ENCODE data around the gene EXOC3L4.

Gene EXOC3L4

DNA sequence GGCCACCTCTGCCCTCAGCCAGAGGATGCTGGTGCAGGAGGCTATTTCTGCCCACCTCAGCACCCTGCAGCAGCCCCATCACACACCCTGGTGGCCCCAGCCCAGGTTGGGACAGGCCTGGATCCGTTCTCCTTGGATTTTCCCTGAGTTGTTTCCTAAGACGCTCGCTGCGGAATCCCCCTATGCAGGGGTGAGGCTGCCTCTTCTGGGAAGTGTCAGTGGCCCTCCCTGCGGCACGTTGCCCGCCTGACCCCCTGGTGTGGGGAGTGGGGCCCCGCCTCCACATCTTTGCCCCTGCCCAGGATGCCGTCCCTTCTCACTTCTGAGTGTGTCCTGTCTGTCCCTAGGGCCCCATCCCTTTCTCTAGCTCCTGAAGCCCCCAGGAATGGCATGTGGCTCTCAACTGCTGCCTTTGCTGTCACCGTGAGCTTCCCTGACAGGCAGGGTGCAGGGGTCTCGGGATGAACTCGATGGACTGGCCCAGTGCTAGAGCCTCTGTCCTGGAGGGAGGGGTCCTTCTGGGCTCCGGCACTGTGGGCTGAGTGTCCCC, 594 bp upstream of the EXOC3L4 start:
- DNase-seq = no peak

GRCh38 chr14:103095210-103095778, 769 bp downstream of the EXOC3L4 start:
- DNase-seq = no peak

GRCh38 chr14:103096387-103096786, 1.9 kb downstream of the EXOC3L4 start:
- DNase-seq = no peak

DNA sequence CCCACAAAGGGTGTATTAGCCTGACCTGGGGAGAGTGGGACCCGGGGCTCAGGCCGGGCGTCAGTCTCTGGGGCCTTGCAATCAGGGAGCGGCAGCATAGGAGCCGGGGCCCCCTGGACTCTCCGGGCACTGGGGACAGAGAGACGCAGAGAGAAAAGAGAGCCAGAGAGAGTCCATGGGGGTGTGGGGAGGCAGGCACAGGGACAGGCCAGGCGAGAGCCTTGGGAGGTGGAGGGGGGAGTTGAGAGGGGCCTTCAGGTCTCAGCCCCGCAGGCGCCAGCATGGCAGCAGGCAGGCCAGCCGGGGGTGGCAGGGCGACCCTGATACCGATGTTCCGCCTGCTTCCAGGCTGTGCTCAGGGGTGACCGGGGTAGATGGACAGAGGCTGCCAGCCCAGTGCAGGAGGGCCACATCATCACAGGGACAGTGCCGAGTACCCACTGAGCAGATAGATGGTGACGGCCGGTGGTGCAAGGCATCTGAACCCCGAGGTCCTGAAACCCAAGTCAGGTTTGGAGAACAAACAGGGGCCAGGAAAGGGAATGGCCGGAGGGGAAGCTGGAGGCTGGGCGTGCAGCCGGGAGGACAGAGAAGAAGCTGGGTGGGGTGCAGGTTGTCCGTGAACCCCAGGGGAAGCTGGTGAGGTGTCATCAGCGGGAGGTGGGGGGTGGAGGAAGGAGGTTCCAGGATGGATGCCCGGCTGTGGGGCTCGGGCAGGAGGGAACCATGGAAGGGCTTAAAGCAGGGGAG, 2.9 kb downstream of the EXOC3L4 start:
- DNase-seq = no peak

GRCh38 chr14:103097994-103098957, 3.8 kb downstream of the EXOC3L4 start:
- DNase-seq = no peak

DNA sequence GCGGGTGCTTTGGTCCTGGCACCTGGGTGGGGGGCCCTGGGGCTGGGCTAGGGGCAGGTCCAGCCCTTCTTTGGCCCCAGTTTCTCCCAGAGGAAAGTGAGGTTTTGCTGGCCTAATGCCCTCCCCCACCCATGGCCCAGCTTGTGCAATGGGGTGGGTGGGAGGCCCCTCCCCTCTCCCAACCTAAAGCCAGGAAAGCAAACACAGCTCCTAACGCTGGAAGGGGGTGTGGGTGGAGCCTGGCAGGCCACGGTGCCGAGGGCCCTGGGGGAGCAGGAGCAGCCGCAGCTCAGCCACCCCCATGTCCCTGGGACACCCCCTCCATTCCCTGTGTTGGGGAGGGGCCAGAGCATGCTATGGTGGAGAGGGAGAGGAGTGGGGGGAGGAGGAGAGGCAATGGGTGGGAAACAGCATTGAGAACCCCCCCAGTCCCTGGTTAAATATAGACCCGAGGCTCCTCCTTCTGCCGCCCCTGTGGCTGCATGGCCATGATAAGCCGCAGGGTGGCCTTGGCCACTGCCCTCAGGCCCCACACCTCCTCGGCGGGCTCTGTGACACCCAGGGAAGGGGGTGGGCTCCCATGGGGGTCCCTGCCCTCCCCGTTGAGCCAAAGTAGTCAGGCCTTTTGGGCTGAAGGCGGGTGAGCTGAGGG, 4.7 kb downstream of the EXOC3L4 start:
- no peak for DNase-seq

DNA sequence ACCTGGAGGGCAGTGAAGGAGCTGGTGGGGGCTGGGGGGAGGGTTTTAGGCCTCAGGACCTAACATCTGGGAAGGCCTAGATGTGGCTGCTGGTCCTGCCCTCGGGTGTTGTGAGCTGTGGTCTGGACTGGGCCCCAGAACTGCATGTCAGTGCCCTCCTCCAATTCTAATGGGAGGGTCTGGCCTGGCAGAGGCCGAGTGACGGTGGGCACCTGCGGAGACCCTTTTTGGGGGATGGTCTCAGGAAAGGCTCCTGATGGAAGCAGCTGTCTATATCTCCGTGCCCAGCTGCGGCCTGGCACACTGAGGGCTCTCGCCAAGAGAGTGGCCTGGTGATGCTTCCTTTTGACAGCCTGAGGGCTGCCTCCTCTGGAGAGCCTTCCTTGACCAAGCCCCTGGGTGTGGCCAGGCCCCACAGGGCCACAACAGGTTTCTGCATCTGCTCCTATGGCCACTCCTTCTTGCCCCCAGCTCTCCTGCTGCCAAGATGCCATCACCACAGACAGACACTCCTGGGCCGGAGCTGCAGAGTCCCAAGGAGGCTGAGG, 5.3 kb downstream of the EXOC3L4 start:
- no peak for DNase-seq

DNA sequence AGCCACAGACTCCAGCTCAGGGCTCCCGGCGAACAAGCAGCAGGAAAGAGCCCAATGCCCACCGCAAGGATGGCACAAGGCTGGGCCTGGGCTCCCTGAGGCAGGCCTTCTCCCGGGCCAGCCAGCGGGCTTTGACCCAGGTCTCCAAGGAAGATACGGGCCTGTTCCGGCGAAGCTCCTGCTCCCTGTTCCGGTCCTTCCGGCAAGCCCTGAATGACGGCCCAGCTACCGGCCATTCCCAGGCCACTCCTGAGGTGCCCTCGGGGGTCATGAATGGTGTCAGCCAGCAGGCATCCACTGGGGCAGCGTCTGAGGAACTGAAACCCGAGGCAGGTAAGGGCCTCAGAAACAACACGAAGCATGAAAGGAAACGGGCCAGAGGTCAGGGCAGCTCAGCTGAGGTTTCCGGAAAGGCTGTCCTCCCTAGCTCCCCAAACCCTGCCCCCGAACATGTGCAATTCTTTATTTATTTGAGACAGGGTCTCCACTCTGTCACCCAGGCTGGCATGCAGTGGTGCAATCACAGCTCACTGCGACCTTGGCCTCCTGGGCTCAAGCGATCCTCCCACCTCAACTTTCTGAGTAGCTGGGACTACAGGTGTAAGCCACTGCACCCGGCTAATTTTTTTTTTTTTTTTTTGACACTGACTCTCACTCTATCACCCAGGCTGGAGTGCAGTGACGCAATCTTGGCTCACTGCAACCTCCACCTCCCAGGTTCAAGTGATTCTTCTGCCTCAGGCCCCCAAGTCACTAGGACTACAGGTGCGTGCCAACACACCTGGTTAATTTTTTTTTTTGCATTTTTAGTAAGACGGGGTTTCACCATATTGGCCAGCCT, 6.0 kb downstream of the EXOC3L4 start:
- DNase-seq = no peak

- no peak for DNase-seq
These were observed 6.9 kb downstream of the EXOC3L4 start for GRCh38 chr14:103101257-103101962.

- DNase-seq = no peak
These were observed 7.6 kb downstream of the EXOC3L4 start for GRCh38 chr14:103101963-103102688.

DNA sequence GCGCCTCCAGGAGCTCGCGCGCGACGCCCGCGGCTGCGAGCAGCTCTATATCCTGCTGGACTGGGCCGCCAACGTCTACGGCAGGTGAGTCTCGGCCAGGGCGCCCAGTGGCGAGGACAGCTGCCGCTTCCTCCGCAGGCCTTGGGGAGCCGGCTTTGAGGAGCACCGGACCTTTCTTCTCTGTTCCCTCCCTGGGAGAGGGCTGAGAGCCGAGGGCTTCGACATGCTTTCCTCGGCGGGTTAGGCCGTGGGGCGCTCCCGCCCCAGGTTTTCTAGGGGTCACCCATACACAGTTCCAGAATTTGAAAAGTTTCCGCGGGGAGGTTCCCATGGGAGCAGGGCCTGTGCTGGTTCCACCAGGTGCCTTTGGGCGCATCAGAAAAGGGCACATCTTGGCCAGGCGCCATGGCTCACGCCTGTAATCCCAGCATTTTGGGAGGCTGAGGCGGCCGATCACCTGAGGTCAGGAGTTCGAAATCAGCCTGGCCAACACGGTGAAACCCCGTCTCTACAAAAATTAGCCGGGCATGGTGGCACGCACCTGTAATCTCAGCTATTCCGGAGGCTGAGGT, 8.2 kb downstream of the EXOC3L4 start:
- DNase-seq = no peak

GRCh38 chr14:103103461-103104388, 9.2 kb downstream of the EXOC3L4 start:
- no peak for DNase-seq

GRCh38 chr14:103104389-103104653, 9.8 kb downstream of the EXOC3L4 start:
- DNase-seq = no peak

- peak; percentile 72 for DNase-seq
These were observed 10.3 kb downstream of the EXOC3L4 start for GRCh38 chr14:103104654-103105452.

GRCh38 chr14:103105580-103106150, 11.1 kb downstream of the EXOC3L4 start:
- DNase-seq = peak; percentile 13

- DNase-seq = no peak
These were observed 12.9 kb downstream of the EXOC3L4 start for GRCh38 chr14:103107455-103107854.

DNA sequence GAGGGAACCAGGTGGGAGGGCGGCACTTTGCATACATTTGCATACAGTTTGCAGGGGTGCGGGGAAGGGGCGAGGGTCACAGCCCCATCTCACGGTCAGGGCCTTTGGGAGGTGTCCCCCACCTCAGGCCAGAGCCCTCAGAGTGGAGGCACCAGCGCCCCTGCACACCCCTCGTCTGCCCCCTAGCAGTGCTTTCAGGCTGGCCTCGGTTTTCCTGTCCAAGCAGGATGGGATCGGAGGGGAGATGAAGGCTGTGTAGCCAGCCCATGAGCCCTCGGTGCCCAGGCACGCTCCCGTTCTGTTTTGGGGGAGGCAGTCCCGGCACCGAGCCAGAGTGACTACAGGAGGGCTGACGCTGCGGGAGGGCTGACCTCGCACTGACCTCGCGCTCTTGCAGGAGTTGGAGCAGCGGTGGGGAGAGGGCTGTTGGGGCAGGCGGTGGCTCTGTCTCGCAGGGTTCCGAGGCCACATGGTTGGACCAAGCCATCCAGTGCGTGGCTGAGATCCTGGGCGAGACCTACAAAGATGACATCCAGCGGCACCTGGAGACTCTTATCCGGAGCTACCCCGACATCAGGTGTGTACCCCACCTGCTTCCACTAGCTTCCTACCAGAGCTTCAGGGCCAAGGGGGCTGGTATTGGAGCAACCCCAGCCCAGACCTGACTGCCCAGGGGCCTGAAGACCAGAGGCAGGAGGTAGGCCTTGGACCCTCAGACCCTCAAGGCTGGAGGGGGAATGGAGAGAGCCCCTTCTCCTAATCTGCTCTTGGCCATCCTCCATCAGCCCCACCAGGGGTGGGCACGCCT, 13.6 kb downstream of the EXOC3L4 start:
- no peak for DNase-seq
